Ovary (tissue), 3 donors: Measurements from ENCODE around the gene GCHFR.

Experiments used
- CTCF ChIP-seq, 3 donors: fragments of 450-650 bp in 2 of 3; fragments of 200-600 bp in 1 of 3; IDR thresholded peaks; one replicate each; pipeline versions ENCODE4 v1.5.1 to v1.8.0; 2016 to 2022; ENCODE audit warnings: antibody characterized with exemption in 3 of 3, mild to moderate bottlenecking in 1 of 3
- EP300 ChIP-seq: sonication (generic); formaldehyde crosslinking; IDR thresholded peaks from one replicate; pipeline ENCODE4 v1.6.1; 2017; ENCODE audit warnings: antibody characterized with exemption
- POLR2A ChIP-seq: fragments of 450-650 bp; IDR thresholded peaks from one replicate; pipeline ENCODE4 v1.6.1; 2017; ENCODE audit warnings: antibody characterized with exemption, mild to moderate bottlenecking, moderate library complexity
- donor health status: DM: no; HTN: no; CAD: no.

GRCh38 chr15:40775740-40776536 lies 12.1 kb downstream of the GCHFR start:
- TF ChIP-seq CTCF (IDR thresholded peaks at IDR 0.05), result no peak
- TF ChIP-seq EP300, result no peak
- TF ChIP-seq POLR2A, result no peak
